Inflammatory macrophage treated with lipopolysaccharide for 4 hours (primary cell): ENCODE measurements around the gene CCDC15.
"Not testable (repeated sequence)": the region's sequence is repeated elsewhere in the genome, so short reads cannot be mapped to it uniquely, and the experiment has no call there.

Experiments
- DNase-seq: peaks from one replicate; pipeline ENCODE4 v3.0.0-alpha.2; 2020

The CCDC15 gene

GRCh38 chr11:125082611-125083311 is 128.8 kb downstream of the CCDC15 start:
- DNase-seq: peak; percentile 30

- no peak for DNase-seq
Measured at GRCh38 chr11:125083312-125084056, 129.5 kb downstream of the CCDC15 start.

GRCh38 chr11:125084057-125084416 is 130.0 kb downstream of the CCDC15 start:
- no peak for DNase-seq

- DNase-seq: no peak
Measured at GRCh38 chr11:125084761-125085231, 130.8 kb downstream of the CCDC15 start.

- DNase-seq: no peak
Measured at GRCh38 chr11:125085301-125086081, 131.5 kb downstream of the CCDC15 start.

GRCh38 chr11:125086633-125087296 is 132.8 kb downstream of the CCDC15 start:
- DNase-seq: no peak

- no peak for DNase-seq
Measured at GRCh38 chr11:125088123-125088522, 134.1 kb downstream of the CCDC15 start.

- DNase-seq: no peak
Measured at GRCh38 chr11:125088576-125089455, 134.8 kb downstream of the CCDC15 start.

- not testable (repeated sequence) for DNase-seq
Measured at GRCh38 chr11:125089481-125089880, 135.5 kb downstream of the CCDC15 start.

GRCh38 chr11:125090151-125090550 is 136.1 kb downstream of the CCDC15 start:
- DNase-seq: not testable (repeated sequence)

GRCh38 chr11:125090816-125091215 is 136.8 kb downstream of the CCDC15 start:
- DNase-seq: no peak
